ENCODE results near the gene MYO1H. TPM values are rescaled to one million over a fixed set of nuclear protein-coding genes. Genes with fewer than 3 reads are reported as not detected.
A peak's percentile ranks its signal among the peaks of the same experiment; 100 is the strongest.

MYO1H gene
- total RNA-seq, 1 experiment from 2014 or later: not detected

- no peak for TF ChIP-seq CEBPB (IDR thresholded peaks at IDR 0.05; ENCODE audit: low read depth)
- no peak for TF ChIP-seq EZH2phosphoT487 (IDR thresholded peaks at IDR 0.05; ENCODE audit: borderline replicate concordance)
- no peak for TF ChIP-seq YY1 (IDR thresholded peaks at IDR 0.05; ENCODE audit: extremely low read depth, insufficient replicate concordance, low read depth, low read length)
Measured at GRCh38 chr12:109448707-109449390, 101.1 kb downstream of the MYO1H start (continued).

DNA sequence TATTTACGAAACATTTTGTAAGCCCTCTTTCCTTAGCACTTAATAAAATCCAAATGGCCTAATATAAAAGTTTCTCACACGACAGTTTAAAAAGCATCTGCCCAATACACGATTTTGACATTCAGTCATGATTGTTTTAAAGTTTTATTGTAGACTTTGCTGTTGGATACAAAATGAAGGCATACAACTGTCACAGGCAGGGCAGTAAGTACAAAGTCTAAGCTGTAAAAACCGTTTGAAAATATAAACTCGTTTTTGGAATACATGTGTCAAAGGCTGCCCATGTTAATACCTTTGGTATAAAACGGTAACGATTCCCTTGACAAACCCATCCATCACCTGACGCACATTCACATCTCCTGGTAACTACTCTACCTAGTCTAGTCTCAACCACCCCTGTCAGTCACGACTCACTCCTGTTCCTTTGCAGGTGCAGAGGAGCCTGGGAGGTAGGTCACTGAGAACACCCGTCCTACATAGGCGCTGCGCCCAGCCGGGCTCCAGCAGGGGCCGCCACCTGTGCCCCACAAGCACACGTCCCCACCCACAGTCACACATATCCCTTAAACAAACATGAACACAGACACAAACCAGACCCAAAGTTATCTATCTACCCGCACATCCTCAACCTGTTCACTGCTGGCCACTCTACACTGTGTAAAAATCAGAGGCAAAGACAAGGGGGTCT lies 102.3 kb downstream of the MYO1H start:
- Histone ChIP-seq H3K4me1 (ENCODE audit: control insufficient read depth in 1 of 2, insufficient read depth in 2 of 2, low read length in 2 of 2) (no peaks in the 10 kb centered on the region), H3K27ac (ENCODE audit: low read depth, low read length) (no peak overlapping the region), H3K9me3 (ENCODE audit: control insufficient read depth in 1 of 2, insufficient read depth in 1 of 2, low read depth in 1 of 2, low read length in 2 of 2) (no peaks in the 10 kb centered on the region), H3K4me3 (replicated peaks in 1 of 2; ENCODE audit: low read depth in 1 of 2, low read length in 2 of 2) (no peak overlapping the region), H3K27me3 (ENCODE audit: insufficient read depth, low read length) (no peaks in the 10 kb centered on the region), H3K9ac (ENCODE audit: low read length) (no peak overlapping the region), H4K20me1 (ENCODE audit: insufficient read depth) (no peaks in the 10 kb centered on the region), H3K36me3 (ENCODE audit: control insufficient read depth in 1 of 2, insufficient read depth in 2 of 2, low read length in 2 of 2) (peaks cover 10 to 19% of the 10 kb centered on the region in 2 experiments; a peak in 3 of 4 replicates), H3K79me2 (ENCODE audit: insufficient read depth, low read length) (no peaks in the 10 kb centered on the region), H2AFZ (ENCODE audit: low read depth, low read length, poor library complexity, severe bottlenecking) (no peak overlapping the region), H3K9me2 (ENCODE audit: insufficient read depth) (no peaks in the 10 kb centered on the region), H3K4me2 (ENCODE audit: low read length) (no peak overlapping the region)
- ChIA-PET CTCF (interaction anchor here (1.2 to 3.2 kb wide), 2 partner anchors 17 to 22 kb away, joined by 5 to 12 read pairs; no protein-coding TSS in a partner anchor), RAD21 (ENCODE audit: low non-redundant PET in 1 of 2, low total read pairs in 2 of 2, uncharacterized antibody in 2 of 2, unreplicated experiment in 2 of 2) (no interaction called here), POLR2A (no interaction called here)
- BruUV-seq (replicated peaks): no TSS peak
- peak; percentile 90 for ATAC-seq
- no peak for TF ChIP-seq MAX (IDR thresholded peaks at IDR 0.05)
- no peak; the same call in 1 of the 2 replicates for TF ChIP-seq RAD21 (IDR thresholded peaks at IDR 0.05; ENCODE audit: low read depth)
- TF ChIP-seq FOSL1 (IDR thresholded peaks at IDR 0.05; ENCODE audit: low read depth): no peak
- TF ChIP-seq ZFX (IDR thresholded peaks at IDR 0.05): no peak
- TF ChIP-seq, protein P1, sequence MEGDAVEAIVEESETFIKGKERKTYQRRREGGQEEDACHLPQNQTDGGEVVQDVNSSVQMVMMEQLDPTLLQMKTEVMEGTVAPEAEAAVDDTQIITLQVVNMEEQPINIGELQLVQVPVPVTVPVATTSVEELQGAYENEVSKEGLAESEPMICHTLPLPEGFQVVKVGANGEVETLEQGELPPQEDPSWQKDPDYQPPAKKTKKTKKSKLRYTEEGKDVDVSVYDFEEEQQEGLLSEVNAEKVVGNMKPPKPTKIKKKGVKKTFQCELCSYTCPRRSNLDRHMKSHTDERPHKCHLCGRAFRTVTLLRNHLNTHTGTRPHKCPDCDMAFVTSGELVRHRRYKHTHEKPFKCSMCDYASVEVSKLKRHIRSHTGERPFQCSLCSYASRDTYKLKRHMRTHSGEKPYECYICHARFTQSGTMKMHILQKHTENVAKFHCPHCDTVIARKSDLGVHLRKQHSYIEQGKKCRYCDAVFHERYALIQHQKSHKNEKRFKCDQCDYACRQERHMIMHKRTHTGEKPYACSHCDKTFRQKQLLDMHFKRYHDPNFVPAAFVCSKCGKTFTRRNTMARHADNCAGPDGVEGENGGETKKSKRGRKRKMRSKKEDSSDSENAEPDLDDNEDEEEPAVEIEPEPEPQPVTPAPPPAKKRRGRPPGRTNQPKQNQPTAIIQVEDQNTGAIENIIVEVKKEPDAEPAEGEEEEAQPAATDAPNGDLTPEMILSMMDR (IDR thresholded peaks at IDR 0.05 in 2 of 3, conservative IDR thresholded peaks at IDR 0.05 in 1 of 3; ENCODE audit: borderline replicate concordance in 1 of 3, insufficient read depth in 1 of 3, low read depth in 2 of 3, low read length in 2 of 3): peak in 2 of 3 experiments; percentile 39 to 48; a peak in 3 of 6 replicates
- DNase-seq (ENCODE audit: low read depth, low spot score): no peak
- intact Hi-C loops (cut with micrococcal nuclease): no loop called here

All from HCT116 (cell line).